ENCODE results near the gene NEUROD4.

The NEUROD4 gene

DNA sequence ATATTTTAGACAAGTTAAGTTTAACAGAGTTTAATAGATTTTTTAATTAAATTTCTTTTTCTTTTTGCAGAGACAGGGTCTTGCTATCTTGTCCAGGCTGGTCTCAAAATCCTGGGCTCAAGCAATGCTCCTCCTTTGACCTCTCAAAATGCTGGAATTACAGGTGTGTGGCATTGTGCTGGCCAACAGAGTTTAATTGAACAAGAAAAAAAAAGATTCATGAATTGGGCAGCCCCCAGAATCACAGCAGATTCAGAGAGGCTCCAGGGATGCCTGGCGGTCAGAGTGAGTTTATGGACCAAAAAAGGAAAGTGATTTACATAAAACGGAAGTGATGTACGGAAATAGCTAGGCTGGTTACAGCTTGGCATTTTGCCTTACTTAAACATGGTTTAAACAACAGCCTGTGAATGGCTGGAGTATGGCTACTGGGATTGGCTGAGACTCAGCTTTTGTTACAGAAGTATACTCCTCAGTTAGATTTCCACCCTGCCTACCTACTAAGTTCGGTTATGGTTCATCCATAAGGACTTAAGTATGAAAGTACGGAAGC lies 20.7 kb upstream of the NEUROD4 start:
- no peak for DNase-seq

DNA sequence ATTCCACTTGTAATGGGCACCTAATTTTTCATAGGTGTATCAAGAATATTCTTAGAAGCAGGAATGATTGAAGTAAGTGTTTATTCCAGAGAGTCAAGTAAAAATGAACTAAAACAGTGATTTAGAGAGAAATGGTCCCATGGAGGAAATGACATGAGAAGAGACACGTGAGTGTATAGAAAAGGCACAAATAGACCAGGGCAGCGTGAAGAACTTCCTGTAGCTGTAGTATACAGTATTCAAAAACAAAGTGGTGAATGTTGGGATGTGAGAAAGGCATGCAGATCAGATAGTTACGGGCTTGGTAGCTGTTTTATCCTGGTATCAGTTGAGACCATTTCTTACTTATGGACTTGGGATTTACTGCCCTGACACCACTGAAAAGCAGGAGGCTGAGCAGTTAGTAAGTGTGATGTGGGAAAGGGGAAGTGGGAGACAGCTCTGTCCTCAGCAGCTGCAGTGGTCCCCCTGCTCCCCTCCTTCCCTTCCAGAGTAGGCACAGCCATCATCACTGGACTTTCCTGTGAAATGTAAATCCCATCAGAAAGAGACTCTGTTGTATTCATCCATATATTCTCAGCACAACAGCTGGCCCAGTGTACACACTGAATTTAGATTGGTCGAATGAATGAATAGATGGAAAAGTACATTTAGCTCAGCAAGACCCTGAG lies 18.4 kb upstream of the NEUROD4 start:
- DNase-seq = no peak

GRCh38 chr12:55002355-55002754 lies 17.4 kb upstream of the NEUROD4 start:
- no peak for DNase-seq

DNA sequence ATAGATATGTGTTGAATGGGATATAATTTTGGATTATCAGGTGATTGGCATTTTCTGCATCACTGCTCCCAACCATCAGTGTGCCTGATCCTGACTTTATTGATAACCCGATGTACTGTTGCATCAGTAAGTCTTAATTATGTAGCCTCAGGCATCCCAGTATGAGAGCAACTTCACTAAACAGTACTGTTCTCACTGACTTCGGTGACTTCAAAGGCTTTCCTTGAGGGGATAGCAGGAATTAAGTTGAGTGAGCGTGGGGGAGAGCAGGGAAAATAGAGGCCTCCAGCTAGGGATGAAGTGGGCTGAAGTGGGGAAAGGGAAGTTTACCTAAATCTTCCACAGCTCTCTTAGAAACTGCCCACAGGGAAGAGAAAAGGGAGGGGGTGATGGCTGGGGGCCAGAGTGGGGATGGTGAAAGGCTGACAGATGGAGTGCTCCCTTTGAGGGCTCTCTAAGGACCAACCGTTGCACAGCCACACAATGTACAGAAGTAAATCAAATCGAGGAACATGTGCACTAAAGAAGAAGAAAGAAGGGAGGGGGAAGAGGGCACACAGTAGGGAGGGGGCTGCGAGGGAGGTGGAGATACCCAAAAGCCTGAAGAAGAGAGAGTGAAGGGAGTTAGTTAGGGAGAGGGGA lies 10.7 kb upstream of the NEUROD4 start:
- DNase-seq = no peak

- no peak for DNase-seq
Observed at GRCh38 chr12:55017416-55017925, 2.3 kb upstream of the NEUROD4 start.

DNA sequence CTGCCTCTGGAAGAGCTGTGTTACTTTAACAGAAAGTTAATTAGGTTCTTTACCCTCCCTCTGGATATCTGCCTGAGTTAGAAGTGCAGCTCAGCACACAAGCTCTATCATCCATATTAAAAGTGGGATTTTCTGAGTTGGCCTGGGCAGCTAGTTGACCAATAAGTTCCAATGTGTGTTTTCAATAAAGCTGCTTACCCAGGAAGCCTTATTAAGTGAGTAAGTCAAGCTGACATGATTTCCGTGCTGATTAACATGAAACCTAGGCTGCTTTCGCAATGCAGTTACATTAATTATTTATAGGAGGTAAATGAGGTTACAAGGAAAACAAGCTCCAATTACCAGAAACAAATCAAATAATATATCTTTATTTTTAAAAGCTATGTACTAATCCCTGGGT lies 4.8 kb downstream of the NEUROD4 start:
- no peak for DNase-seq

- DNase-seq = no peak
Observed at GRCh38 chr12:55025508-55025907, 5.7 kb downstream of the NEUROD4 start.

DNA sequence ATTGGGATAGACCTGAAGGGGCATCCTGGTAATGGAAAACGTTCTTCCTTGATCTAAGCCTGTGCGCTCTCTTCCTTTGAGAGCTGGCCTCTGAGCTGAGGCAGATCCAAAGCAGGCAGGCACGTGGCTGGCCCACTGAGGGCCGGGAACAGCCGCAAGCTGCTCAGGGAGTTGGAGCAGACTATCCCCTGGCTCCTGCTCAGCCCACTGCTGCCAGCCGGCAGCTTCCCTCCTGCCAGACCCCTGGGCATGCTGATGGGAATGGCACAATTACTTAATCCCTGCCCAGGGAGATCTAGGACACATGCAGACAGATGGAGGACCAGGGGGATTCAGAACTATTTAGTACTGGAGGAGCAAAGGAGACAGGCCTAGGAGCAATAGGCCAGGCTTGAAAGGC lies 14.4 kb downstream of the NEUROD4 start:
- DNase-seq = peak in 1 of 2 donors; percentile 4

DNA sequence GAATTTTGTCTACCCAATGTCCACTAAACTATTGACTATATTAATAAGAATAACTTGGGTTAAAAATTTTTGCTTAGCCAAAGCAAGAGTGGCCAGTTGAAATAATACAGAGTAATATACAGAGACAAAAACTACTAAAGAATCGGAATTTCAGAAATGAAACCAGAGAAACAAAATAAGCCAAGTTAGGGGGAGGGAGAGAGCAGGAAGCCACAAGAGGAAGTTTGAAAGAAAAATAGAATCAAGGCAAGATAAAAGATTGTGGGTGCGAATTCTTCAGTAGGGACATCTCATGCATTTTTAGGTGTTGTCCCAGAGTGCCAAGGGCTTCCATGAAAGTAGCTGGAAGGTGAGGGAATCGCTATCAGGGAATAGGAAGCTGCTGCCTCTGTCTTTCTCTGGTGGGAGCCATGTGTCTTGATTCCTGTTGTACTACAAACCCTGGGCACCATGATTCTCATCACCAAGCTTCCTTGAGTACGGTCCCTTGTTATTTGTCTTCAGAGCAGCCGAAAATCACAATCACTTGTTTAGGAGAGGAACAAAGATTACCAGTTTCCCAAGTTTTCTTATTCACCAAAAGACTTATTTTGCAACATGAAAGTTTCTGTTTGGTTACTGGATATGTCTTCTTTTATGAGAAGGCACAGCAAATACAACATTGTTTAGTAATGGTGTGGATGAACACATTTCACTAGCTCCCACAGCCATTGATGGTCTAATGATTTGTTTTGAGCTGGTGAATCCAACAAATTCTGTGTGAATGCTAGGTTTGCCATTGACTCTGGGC lies 16.7 kb downstream of the NEUROD4 start:
- no peak for DNase-seq

GRCh38 chr12:55037351-55037987 lies 17.7 kb downstream of the NEUROD4 start:
- DNase-seq = no peak

DNA sequence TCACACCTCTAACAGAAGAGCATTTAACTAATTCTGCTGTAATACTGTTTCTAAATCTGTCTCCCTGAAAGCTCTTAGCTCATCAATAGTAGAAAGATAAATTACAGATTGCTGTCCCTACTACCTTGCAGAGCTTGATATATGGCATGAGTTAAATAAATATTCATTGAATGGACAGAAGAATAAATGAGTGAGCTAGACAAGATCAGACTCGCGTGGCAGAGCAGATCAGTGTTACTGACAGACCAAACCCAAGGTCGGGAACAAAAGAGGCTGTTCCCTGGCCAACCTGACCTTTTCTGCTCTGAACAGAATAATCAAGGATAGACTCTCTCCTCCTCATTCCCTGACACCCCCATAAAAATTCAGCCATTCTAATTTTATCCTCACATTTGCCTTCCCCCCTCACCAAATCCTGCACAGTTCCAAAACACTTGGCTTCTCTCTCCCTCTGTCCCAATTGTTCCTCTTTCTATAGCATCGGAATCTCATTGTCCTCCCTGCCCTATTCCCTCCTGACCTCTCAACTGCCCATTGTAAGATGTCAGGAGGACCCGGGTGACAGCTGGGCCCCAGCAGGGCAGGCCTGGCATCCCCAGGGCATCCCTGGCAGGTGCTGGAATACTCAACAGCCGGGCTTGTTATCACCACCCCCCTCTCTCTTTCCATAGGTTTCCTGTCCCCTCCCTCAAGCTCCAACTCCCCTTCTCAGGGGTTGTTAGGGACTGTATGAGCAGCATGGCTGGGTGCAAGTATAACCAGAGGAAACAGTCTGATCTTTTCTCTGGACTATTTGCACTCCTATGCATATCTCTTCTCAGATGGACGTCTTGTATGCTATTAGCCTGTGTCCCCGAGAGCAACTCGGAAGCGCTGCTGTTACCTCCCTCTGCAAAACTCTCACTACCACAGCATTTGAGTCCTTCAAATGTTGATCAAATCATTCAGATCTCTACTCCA lies 19.9 kb downstream of the NEUROD4 start:
- DNase-seq = no peak

GRCh38 chr12:55041345-55042055 lies 21.7 kb downstream of the NEUROD4 start:
- no peak for DNase-seq

- no peak for DNase-seq
Observed at GRCh38 chr12:55043542-55043941, 23.8 kb downstream of the NEUROD4 start.

GRCh38 chr12:55044135-55044534 lies 24.4 kb downstream of the NEUROD4 start:
- DNase-seq = no peak

DNA sequence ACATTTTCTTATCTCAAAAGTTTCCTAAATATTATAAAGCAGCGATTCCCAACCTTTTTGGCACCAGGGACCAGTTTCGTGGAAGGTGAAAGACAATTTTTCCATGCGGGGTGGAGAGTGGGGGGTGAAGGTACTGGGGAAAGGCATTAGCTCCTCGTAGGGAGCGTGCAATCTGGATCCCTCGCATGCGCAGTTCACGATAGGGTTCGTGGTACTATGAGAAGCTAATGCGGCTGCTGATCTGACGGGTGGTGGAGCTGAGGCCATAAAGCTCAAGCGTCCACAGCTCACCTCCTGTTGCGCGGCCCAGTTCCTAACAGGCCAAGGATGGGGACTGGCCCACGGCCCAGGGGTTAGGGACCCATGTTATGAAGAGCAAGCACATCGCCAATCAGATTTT lies 29.9 kb downstream of the NEUROD4 start:
- DNase-seq = no peak

DNA sequence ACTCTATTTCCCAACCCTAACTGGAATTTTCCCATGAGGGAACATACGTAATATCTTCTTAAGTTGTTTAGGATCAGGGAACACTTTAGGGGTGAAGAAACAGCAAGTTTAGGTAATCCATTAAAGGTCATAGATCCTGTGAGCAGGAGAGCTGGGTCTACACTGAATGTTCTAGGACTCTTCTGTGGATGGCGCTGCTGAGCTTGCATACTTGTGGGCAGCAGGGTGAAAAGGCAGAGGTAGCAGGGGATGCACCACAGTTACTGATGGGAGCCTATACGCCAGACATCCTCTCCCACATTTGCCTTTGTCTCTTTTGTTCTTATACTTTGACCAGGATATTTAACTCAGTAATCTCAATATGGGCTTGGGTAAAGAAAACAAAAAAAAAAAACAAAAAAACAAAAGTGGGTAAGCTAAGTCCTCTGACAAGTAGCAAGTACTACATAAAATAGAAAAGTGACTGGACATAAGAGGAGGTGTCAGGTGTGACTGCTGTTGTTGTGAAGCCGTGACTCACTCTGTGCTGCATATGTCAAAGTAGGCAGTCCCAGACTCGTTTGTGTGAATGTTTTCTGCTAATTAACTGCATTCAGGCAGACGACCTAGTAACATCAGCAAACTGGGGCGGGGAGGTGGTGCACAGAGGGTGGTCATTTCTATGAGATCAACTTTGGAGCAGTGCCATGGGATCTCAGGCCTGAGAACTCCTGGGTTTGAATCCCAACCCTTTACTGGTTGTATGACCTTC lies 31.6 kb downstream of the NEUROD4 start:
- no peak for DNase-seq

DNA sequence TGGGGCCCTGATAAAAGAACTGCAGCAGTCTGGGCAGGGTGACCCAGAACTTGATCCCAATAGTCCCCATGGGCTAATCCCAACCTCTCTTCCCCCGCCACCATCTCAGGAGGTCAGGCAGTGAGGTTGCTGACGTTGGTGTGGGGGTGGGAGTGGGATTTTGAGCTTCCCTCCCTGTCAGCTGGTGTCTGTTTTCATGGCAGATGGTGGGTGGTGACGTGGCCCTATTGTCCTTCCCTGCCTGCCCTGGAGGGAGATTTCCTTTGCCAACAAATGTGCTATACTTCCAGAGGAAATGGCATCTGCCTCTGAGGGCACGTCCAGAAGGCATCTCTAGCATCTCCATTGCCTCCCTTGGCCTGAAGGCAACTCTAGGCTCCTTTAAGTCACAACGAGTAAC lies 37.7 kb downstream of the NEUROD4 start:
- DNase-seq = no peak

GRCh38 chr12:55058082-55058481 lies 38.3 kb downstream of the NEUROD4 start:
- no peak for DNase-seq

GRCh38 chr12:55058776-55059175 lies 39.0 kb downstream of the NEUROD4 start:
- no peak for DNase-seq

DNA sequence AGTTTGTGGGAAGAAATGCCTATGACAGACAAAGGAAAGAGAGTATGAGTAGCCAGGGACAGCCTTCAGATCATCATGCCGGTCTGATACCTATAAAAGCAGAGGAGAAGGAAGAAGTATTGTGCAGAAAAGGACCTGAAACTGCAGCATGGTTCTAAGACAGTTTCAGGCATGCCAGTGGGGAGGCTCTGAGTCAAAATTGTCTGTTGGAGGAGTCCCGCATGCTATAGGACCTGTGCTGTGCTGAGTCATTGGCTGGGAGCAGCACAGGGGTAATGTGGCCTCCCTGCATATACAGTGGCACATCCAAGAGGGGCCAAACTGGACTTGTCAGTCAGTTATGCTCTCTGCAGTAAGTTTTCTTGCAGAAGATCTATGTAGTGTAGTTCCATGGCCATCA lies 40.7 kb downstream of the NEUROD4 start:
- no peak for DNase-seq
